Muscle of leg (tissue), 16 donors: ENCODE results near the gene LIN54. TPM values are rescaled to one million over a fixed set of nuclear protein-coding genes. Genes with fewer than 3 reads are reported as not detected.
"Not testable (repeated sequence)": the region's sequence is repeated elsewhere in the genome, so short reads cannot be mapped to it uniquely, and the experiment has no call there.

Experiments used
- DNase-seq: peaks from one replicate; pipeline ENCODE4 v3.0.0; 2013
- H3K27ac ChIP-seq: one replicate; pipeline ENCODE4 v1.5.1; 2013; ENCODE audit warnings: mild to moderate bottlenecking, low read length, control low read depth
- H3K27me3 ChIP-seq: one replicate; pipeline ENCODE4 v1.6.1; 2013; ENCODE audit warnings: low read length; ENCODE audit not compliant: control insufficient read depth, insufficient read depth
- H3K36me3 ChIP-seq: one replicate; pipeline ENCODE4 v1.6.1; 2013; ENCODE audit warnings: low read length; ENCODE audit not compliant: control insufficient read depth, insufficient read depth
- H3K4me1 ChIP-seq: one replicate; pipeline ENCODE4 v1.6.1; 2013; ENCODE audit warnings: low read length; ENCODE audit not compliant: control insufficient read depth, insufficient read depth
- H3K4me3 ChIP-seq: one replicate; pipeline ENCODE4 v1.5.1; 2013; ENCODE audit warnings: low read length, control low read depth
- H3K9me3 ChIP-seq: replicated peaks from 2 replicates; pipeline ENCODE4 v1.6.1; 2013; ENCODE audit warnings: low read depth, low read length; ENCODE audit not compliant: control insufficient read depth
- WGBS: methylation state at CpG from one replicate; pipeline ENCODE4 v1.1.5; 2013; ENCODE audit warnings: missing lambda C conversion rate; ENCODE audit not compliant: insufficient coverage; 5-methylcytosine and 5-hydroxymethylcytosine counted together
- long read RNA-seq, 11 donors: transcript quantifications; one replicate each; lab custom pipeline, GENCODE V29; 2026
- polyA plus RNA-seq, 8 donors: library from polyadenylated mRNA; unstranded; fragments of 120-200 nt; gene quantifications; one replicate each; pipeline versions ENCODE4 v1.2.1 to v1.2.3, GENCODE V29; 2013; ENCODE audit warnings: inconsistent platforms in 1 of 8, low replicate concordance in 1 of 8; ENCODE audit not compliant: insufficient read length in 8 of 8, insufficient read depth in 1 of 8
- total RNA-seq: library from RNA; stranded (reverse); fragments of 120-200 nt; gene quantifications from one replicate; pipeline ENCODE4 v1.2.4, GENCODE V29; 2013

Gene LIN54
- total RNA-seq: 9.8 TPM
- 10 to 100 TPM in 1 of 8 donors, 1 to 10 TPM in 7; 7.4 to 10.0 (median 8.4) TPM for polyA plus RNA-seq
- long read RNA-seq, donor 1: 0 reads
- long read RNA-seq, donor 2: 0 reads
- long read RNA-seq, donor 3: 0 reads
- long read RNA-seq, donor 4: 0 reads
- long read RNA-seq, donor 5: 0 reads
- long read RNA-seq, donor 6: 0 reads
- long read RNA-seq, donor 7, full-length matches to known transcripts: 2 of 2 reads
- long read RNA-seq, donor 7, partial matches to known transcripts: 0 of 2 reads
- long read RNA-seq, donor 7, other reads (novel, unspliced or antisense): 0 of 2 reads
- long read RNA-seq, donor 8, partial matches to known transcripts: 0 of 1 reads
- long read RNA-seq, donor 8, other reads (novel, unspliced or antisense): 0 of 1 reads
- long read RNA-seq, donor 9: 0 reads
- long read RNA-seq, donor 10: 0 reads
- long read RNA-seq, donor 11, full-length matches to known transcripts: 2 of 2 reads
- long read RNA-seq, donor 11, partial matches to known transcripts: 0 of 2 reads
- long read RNA-seq, donor 11, other reads (novel, unspliced or antisense): 0 of 2 reads

- no peaks in the 10 kb centered on the region for H3K9me3 ChIP-seq
Observed at GRCh38 chr4:83010522-83011318, at the start of gene LIN54. Gene LIN54 (minus strand): TSS chr4:83010823. CDS start chr4:82984844, 25,979 bp downstream.

DNA sequence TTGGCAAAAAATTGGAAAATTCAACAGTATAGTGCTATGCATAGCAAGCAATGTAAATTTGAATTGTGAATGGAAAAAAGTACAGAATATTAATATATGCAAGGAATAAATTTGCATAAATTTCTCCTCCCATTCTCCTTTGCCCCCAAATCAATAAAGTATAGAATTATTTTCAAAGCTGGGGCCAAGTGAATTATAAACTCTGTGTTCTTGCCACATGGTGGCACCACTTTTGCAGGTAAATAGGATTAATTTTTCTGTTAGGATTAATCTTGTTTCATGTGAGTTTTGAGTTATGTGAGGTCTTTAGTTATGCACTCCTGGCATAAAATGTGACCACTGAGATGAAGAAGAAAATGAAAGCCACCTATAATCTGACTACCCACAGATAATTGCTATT is 44.3 kb upstream of the LIN54 start:
- no peak overlapping the region for H3K27ac ChIP-seq
- H3K4me1 ChIP-seq: no peaks in the 10 kb centered on the region
- H3K36me3 ChIP-seq: peaks cover 40% of the 10 kb centered on the region
- no peaks in the 10 kb centered on the region for H3K27me3 ChIP-seq
- no peak for DNase-seq
- no peaks in the 10 kb centered on the region for H3K9me3 ChIP-seq
- H3K4me3 ChIP-seq: no peak overlapping the region

More at GRCh38 chr4:83010522-83011318, at the start of gene LIN54:
- Histone ChIP-seq H3K4me3 (peak within 1 kb of the TSS; percentile 95), H3K27ac (peak within 1 kb of the TSS; percentile 96), H3K27me3 (no peaks in the 10 kb centered on the region), H3K4me1 (peaks cover 10% of the 10 kb centered on the region), H3K36me3 (no peaks in the 10 kb centered on the region)
- 0% methylated on average over 37 of the region's 54 CpGs for WGBS
- peak; percentile 85 for DNase-seq

GRCh38 chr4:83048781-83049180 is 38.2 kb upstream of the LIN54 start:
- not testable (repeated sequence) for H3K27me3 ChIP-seq, H3K4me3 ChIP-seq, H3K4me1 ChIP-seq, H3K27ac ChIP-seq, DNase-seq, H3K9me3 ChIP-seq
- WGBS: 88% methylated on average over 5 of the region's 8 CpGs
- peaks cover 34% of the 10 kb centered on the region for H3K36me3 ChIP-seq

- Histone ChIP-seq H3K27ac (no peak overlapping the region), H3K4me1 (no peaks in the 10 kb centered on the region)
- WGBS: 91% methylated on average over 5 of the region's 8 CpGs
Observed at GRCh38 chr4:83046693-83047473, 36.3 kb upstream of the LIN54 start.

DNA sequence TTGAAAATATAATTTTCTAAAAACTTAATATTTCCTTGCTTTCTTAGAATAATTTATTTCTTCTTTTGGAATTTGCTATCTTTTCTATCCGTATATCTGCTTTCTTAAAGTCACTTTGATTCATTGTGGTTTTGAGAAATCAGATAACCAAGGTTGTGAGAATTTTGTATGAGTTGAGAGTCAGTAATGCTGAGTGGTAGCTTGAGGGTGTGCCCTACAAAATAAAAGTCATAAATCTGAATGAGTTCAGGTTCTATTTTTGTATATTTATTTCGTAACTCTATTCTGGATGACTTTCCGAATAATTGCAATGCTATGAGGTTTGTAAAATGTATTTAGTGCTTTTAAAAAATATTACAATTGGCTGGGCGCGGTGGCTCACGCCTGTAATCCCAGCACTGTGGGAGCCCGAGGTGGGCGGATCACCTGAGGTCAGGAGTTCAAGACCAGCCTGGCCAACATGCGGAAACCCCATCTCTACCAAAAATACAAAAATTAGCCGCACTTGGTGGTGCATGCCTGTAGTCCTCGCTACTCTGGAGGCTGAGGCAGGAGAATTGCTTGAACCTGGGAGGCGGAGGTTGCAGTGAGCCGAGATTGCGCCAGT is 33.3 kb upstream of the LIN54 start:
- Histone ChIP-seq H3K27me3 (no peaks in the 10 kb centered on the region), H3K4me3 (no peak overlapping the region), H3K27ac (no peak overlapping the region), H3K36me3 (no peaks in the 10 kb centered on the region), H3K9me3 (no peaks in the 10 kb centered on the region), H3K4me1 (no peaks in the 10 kb centered on the region)
- no peak for DNase-seq
- WGBS: 80% methylated on average over 4 of the region's 14 CpGs

More at GRCh38 chr4:83046693-83047473, 36.3 kb upstream of the LIN54 start:
- Histone ChIP-seq H3K9me3 (no peaks in the 10 kb centered on the region), H3K36me3 (peaks cover 19% of the 10 kb centered on the region), H3K4me3 (no peak overlapping the region), H3K27me3 (no peaks in the 10 kb centered on the region)
- DNase-seq: no peak

GRCh38 chr4:83043157-83043556 is 32.5 kb upstream of the LIN54 start:
- H3K27ac ChIP-seq, H3K9me3 ChIP-seq, H3K4me1 ChIP-seq, H3K36me3 ChIP-seq, H3K4me3 ChIP-seq, DNase-seq, H3K27me3 ChIP-seq: not testable (repeated sequence)
- no CpG with 5 or more reads among the region's 2 CpGs for WGBS

DNA sequence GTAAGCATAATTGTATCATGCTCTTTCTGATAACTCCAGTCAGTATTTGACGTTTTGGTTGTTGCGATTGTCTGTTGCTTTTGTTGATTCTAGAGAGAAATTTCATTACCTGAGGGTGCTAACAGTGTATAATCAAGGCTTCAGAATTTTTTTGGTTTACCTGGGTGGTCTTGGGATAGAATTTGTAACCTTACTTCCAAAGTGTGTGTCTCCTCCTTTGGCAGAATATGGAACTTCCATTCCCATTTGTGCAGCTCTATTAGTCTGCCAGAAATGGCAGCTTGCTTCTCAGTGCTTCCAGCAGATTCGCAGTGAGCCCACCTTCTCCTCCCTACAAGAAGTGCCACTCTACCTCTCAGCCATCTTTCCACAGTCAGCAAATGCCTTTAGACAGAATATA is 29.6 kb upstream of the LIN54 start:
- H3K4me1 ChIP-seq: peaks cover 11% of the 10 kb centered on the region
- WGBS: no CpG with 5 or more reads among the region's 3 CpGs
- H3K27me3 ChIP-seq: no peaks in the 10 kb centered on the region
- no peak overlapping the region for H3K4me3 ChIP-seq
- H3K27ac ChIP-seq: no peak overlapping the region
- no peak for DNase-seq
- H3K9me3 ChIP-seq: no peaks in the 10 kb centered on the region
- H3K36me3 ChIP-seq: no peaks in the 10 kb centered on the region

DNA sequence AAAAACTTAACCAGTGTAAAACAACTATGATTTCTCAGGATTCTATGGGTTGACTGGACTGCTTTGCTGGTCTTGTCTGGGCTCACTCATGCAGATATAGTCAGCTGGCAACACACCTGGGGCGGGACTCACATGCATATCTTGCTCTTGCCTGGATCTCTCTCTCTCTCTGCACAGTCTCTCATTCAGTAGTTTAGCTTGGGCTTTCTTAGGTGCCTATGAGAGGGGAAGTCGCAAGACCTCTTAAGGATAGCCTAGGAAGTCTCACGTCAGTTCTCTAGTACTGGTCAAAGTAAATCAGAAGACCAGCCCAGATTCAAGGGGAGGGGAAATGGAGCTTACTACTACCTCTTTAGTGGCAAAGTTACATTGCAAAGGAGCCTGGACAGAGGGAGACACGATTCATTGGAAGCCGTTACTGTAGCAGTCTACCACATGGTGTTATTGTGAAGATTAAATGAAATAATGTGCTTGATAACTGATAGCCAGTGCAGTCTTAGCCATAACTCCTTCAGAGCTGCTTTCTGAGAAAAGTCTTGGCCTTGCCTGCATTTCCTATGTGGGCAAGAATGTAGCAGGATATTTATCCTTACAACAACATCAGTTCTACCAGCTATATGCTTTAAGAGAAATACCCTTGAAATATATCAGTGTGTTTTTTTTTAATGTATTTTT is 26.5 kb upstream of the LIN54 start:
- H3K27me3 ChIP-seq: no peaks in the 10 kb centered on the region
- H3K4me1 ChIP-seq: peaks cover 11% of the 10 kb centered on the region
- H3K36me3 ChIP-seq: no peaks in the 10 kb centered on the region
- no peak overlapping the region for H3K4me3 ChIP-seq
- no peaks in the 10 kb centered on the region for H3K9me3 ChIP-seq
- H3K27ac ChIP-seq: no peak overlapping the region
- whole genome bisulfite sequencing: 88% methylated on average over 2 of the region's 5 CpGs
- DNase-seq: no peak
